HG03565 (cell line): ENCODE results near the gene SPINT4.
"Not testable (repeated sequence)": the region's sequence is repeated elsewhere in the genome, so short reads cannot be mapped to it uniquely, and the experiment has no call there.

Experiments
- ATAC-seq: cut with Tn5 transposase; IDR thresholded peaks from one replicate; pipeline ENCODE4 v1.9.1; 2021; ENCODE audit warnings: mild to moderate bottlenecking, moderate library complexity; ENCODE audit not compliant: unreplicated experiment

Gene SPINT4

GRCh38 chr20:45722047-45722446 is at the start of gene SPINT4:
SPINT4 (plus strand) TSS chr20:45722347; CDS start chr20:45722368, 21 bp downstream.
- no peak for ATAC-seq

GRCh38 chr20:45672765-45673164 is 49.4 kb upstream of the SPINT4 start:
- no peak for ATAC-seq

GRCh38 chr20:45679650-45680049 is 42.5 kb upstream of the SPINT4 start:
- ATAC-seq, result no peak

- ATAC-seq, result no peak
Observed at GRCh38 chr20:45685896-45686295, 36.3 kb upstream of the SPINT4 start.

- not testable (repeated sequence) for ATAC-seq
Observed at GRCh38 chr20:45693346-45693745, 28.8 kb upstream of the SPINT4 start.

GRCh38 chr20:45695496-45695895 is 26.7 kb upstream of the SPINT4 start:
- ATAC-seq, result no peak

- no peak for ATAC-seq
Observed at GRCh38 chr20:45701104-45701503, 21.0 kb upstream of the SPINT4 start.

GRCh38 chr20:45701873-45702272 is 20.3 kb upstream of the SPINT4 start, which contains the start of gene WFDC13:
WFDC13 (plus strand) TSS chr20:45702038; CDS start chr20:45702124, 86 bp downstream.
- ATAC-seq, result no peak

GRCh38 chr20:45704969-45705637 is 17.0 kb upstream of the SPINT4 start, which contains the start of gene WFDC10B:
WFDC10B (minus strand) TSS chr20:45705019; CDS start chr20:45685992, 19,027 bp downstream.
- ATAC-seq, result no peak

- ATAC-seq, result not testable (repeated sequence)
Observed at GRCh38 chr20:45716141-45716688, 5.9 kb upstream of the SPINT4 start.

- no peak for ATAC-seq
Observed at GRCh38 chr20:45725134-45725533, 3.0 kb downstream of the SPINT4 start.

DNA sequence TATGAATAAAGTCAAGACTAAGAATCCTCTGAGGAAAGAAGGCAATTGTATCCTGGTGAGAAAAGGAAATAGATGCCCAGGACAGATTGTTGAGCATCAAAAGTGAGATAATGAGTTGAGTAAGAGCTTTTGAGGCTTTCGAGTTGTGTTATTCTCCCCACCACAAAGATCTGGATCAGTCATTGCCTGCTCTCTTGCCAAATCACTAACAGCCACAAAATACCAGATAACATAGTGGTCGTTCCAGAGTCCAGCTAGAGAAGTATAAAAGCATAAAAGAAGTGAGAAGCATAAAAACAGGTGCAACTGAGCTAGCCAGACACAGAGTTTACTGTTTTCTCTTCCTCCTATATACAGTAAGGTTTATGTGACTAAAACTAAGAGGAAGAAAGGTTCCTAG is 4.9 kb downstream of the SPINT4 start:
- ATAC-seq, result no peak

DNA sequence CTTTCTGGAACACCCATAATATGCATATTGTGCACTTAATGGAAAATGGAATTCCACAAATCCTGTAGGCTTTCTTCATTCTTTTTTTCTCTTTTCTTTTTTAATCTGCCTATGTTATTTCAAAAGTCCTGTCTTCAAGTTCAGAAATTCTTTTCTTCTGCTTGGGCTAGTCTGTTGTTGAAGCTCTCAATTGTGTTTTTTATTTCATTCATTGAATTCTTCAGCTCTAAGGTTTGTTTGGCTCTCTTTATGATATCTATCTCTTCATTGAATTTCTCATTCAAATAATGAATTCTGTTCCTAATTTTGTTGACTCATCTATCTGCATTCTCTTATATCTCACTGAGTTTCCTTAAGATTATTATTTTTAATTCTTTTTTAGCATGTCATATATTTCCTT is 10.1 kb downstream of the SPINT4 start:
- no peak for ATAC-seq

GRCh38 chr20:45735552-45735951 is 13.4 kb downstream of the SPINT4 start:
- ATAC-seq, result no peak

DNA sequence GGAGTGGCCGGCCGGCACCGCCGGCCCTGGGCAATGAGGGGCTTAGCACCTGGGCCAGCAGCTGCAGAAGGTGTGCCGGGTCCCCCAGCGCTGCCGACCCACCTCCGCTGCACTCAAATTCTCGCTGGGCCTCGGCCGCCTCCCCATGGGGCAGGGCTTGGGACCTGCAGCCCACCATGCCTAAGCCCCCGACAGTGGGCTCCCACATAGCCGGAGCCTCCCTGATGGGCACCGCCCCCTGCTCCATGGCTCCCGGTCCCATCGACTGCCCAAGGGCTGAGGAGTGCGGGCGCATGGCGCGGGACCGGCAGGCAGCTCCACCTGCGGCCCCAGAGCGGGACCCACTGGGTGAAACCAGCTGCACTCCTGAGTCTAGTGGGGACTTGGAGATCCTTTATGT is 13.8 kb downstream of the SPINT4 start:
- ATAC-seq, result no peak

GRCh38 chr20:45742596-45742995 is 20.4 kb downstream of the SPINT4 start:
- no peak for ATAC-seq

GRCh38 chr20:45745015-45745414 is 22.9 kb downstream of the SPINT4 start:
- ATAC-seq, result no peak

GRCh38 chr20:45751721-45752120 is 29.6 kb downstream of the SPINT4 start:
- ATAC-seq, result no peak

GRCh38 chr20:45752746-45753145 is 30.6 kb downstream of the SPINT4 start:
- ATAC-seq, result no peak

DNA sequence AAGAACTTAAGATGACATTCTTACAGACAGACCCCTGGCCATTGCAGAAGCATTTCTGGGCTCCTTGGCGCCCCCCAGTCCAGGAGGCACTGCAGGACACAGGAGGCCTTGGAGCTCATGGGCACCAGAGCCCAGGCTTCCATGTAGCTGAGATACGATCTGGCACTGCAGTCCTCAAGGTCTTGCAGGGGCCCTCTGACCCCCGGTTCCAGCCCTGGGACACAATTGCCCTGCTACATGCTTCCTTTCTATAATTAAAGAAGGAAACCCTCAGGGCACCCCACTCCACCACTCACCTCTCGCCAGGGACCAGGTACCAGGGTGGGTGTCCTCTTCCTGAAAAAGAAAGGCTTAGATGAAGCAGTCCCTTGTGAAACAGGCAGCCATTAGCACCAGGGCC is 35.9 kb downstream of the SPINT4 start:
- ATAC-seq, result no peak

DNA sequence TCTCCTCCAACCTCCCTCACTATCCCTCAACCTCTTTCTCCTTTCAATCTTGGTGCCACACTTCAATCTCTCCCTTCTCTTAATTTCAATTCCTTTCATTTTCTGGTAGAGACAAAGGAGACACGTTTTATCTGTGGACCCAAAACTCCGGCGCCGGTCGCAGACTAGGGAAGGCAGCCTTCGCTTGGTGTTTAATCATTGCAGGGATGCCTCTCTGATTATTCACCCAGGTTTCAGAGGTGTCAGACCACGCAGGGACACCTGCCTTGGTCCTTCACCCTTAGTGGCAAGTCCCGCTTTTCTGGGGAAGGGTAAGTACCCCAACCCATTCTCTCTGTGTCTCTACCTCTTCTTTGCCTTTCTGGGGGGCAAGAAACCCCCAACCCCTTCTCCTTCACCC is 37.8 kb downstream of the SPINT4 start:
- not testable (repeated sequence) for ATAC-seq

DNA sequence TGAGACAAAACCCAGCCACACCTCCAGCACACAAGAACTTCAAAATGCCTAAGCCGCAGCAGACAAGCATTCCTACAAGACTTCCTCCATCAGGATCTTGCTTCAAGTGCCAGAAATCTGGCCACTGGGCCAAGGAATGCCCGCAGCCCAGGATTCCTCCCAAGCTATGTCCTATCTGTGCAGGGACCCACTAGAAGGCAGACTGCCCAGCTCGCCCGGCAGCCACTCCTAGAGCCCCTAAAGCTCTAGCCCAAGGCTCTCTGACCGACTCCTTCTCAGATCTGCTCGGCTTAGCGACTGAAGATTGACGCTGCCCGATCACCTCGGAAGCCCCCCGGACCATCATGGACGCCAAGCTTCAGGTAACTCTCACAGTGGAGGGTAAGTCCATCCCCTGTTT is 39.8 kb downstream of the SPINT4 start:
- not testable (repeated sequence) for ATAC-seq
